ENCODE data around the gene EDN2.

Gene EDN2

GRCh38 chr1:41485605-41486004, 1.1 kb upstream of the EDN2 start:
- no peak for TF ChIP-seq CTCF (IDR thresholded peaks at IDR 0.05; ENCODE audit: low read depth, low read length, missing control alignments)
- H3K4me3 ChIP-seq (ENCODE audit: low read depth, low read length) = no peak overlapping the region
- DNase-seq (ENCODE audit: low read depth) = no peak

GRCh38 chr1:41483960-41484401, 502 bp downstream of the EDN2 start:
- no peak for TF ChIP-seq CTCF (IDR thresholded peaks at IDR 0.05; ENCODE audit: low read depth, low read length, missing control alignments)
- DNase-seq (ENCODE audit: low read depth) = no peak
- H3K4me3 ChIP-seq (ENCODE audit: low read depth, low read length) = no peak overlapping the region

- no peak overlapping the region for H3K4me3 ChIP-seq (ENCODE audit: low read depth, low read length)
- TF ChIP-seq CTCF (IDR thresholded peaks at IDR 0.05; ENCODE audit: low read depth, low read length, missing control alignments) = no peak
- no peak for DNase-seq (ENCODE audit: low read depth)
Measured at GRCh38 chr1:41483001-41483850, 1.3 kb downstream of the EDN2 start.

GRCh38 chr1:41482001-41482765, 2.3 kb downstream of the EDN2 start:
- TF ChIP-seq CTCF (IDR thresholded peaks at IDR 0.05; ENCODE audit: low read depth, low read length, missing control alignments) = no peak
- DNase-seq (ENCODE audit: low read depth) = no peak
- H3K4me3 ChIP-seq (ENCODE audit: low read depth, low read length) = no peak overlapping the region

GRCh38 chr1:41481109-41481775, 3.2 kb downstream of the EDN2 start:
- no peak for TF ChIP-seq CTCF (IDR thresholded peaks at IDR 0.05; ENCODE audit: low read depth, low read length, missing control alignments)
- no peak overlapping the region for H3K4me3 ChIP-seq (ENCODE audit: low read depth, low read length)
- DNase-seq (ENCODE audit: low read depth) = no peak

GRCh38 chr1:41480204-41481108, 4.0 kb downstream of the EDN2 start:
- TF ChIP-seq CTCF (IDR thresholded peaks at IDR 0.05; ENCODE audit: low read depth, low read length, missing control alignments) = no peak
- DNase-seq (ENCODE audit: low read depth) = no peak
- no peak overlapping the region for H3K4me3 ChIP-seq (ENCODE audit: low read depth, low read length)
